ENCODE data around the gene TBC1D25.
"Not testable (repeated sequence)": the region's sequence is repeated elsewhere in the genome, so short reads cannot be mapped to it uniquely, and the experiment has no call there.

DNA sequence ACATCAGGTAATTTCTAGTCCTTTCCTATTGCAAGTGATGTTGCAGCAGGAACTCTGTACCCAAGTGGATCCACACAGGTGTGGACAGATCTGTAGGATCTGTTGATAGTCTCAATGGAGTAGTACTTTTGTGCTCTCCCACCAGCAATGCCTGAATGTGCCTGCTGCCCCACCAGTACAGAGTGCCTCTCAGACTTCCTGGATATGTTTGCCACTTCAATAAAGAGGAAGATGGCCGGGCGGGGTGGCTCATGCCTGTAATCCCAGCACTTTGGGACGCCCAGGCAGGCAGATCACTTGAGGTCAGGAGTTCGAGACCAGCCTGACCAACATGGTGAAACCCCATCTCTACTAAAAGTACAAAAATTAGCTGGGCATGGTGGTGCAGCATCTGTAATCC, 20.0 kb upstream of the TBC1D25 start:
- TF ChIP-seq, protein P1, sequence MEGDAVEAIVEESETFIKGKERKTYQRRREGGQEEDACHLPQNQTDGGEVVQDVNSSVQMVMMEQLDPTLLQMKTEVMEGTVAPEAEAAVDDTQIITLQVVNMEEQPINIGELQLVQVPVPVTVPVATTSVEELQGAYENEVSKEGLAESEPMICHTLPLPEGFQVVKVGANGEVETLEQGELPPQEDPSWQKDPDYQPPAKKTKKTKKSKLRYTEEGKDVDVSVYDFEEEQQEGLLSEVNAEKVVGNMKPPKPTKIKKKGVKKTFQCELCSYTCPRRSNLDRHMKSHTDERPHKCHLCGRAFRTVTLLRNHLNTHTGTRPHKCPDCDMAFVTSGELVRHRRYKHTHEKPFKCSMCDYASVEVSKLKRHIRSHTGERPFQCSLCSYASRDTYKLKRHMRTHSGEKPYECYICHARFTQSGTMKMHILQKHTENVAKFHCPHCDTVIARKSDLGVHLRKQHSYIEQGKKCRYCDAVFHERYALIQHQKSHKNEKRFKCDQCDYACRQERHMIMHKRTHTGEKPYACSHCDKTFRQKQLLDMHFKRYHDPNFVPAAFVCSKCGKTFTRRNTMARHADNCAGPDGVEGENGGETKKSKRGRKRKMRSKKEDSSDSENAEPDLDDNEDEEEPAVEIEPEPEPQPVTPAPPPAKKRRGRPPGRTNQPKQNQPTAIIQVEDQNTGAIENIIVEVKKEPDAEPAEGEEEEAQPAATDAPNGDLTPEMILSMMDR (IDR thresholded peaks at IDR 0.05; ENCODE audit: borderline replicate concordance, extremely low read depth, low read length, poor library complexity, severe bottlenecking) = not testable (repeated sequence)
- not testable (repeated sequence) for TF ChIP-seq EZH2 (IDR thresholded peaks at IDR 0.05; ENCODE audit: borderline replicate concordance, low read depth, low read length, severe bottlenecking)
